Bronchial epithelial cell (primary cell): ENCODE results near the gene C6orf120. TPM values are rescaled to one million over a fixed set of nuclear protein-coding genes. Genes with fewer than 3 reads are reported as not detected.

ENCODE experiments used
- DNase-seq: peaks from one replicate; pipeline ENCODE4 v3.0.0-alpha.2; 2010; ENCODE audit warnings: low read depth
- FAIRE-seq: peaks from 2 replicates; lab custom pipeline; 2011; peaks lifted over from hg19 to GRCh38; lab: Jason Lieb, UNC
- H3K27me3 ChIP-seq: 2 replicates; pipeline ENCODE4 v1.5.1; 2011; ENCODE audit warnings: low read length; ENCODE audit not compliant: control insufficient read depth, insufficient read depth
- H3K36me3 ChIP-seq: 2 replicates; pipeline ENCODE4 v1.5.1; 2011; ENCODE audit warnings: low read length; ENCODE audit not compliant: control insufficient read depth, insufficient read depth
- H3K4me3 ChIP-seq: 2 replicates; pipeline ENCODE4 v1.5.1; 2011; ENCODE audit warnings: mild to moderate bottlenecking, low read depth, low read length, control low read depth
- total RNA-seq: library from RNA; depleted of rRNA; stranded (reverse); fragments of >200 nt; gene quantifications from 2 replicates; pipeline ENCODE4 v1.2.1, GENCODE V29; 2014
- TF ChIP-seq, protein P1 (sequence below): IDR thresholded peaks from 2 replicates; pipeline ENCODE4 v1.5.1; 2011; ENCODE audit warnings: mild to moderate bottlenecking, moderate library complexity, low read length, control low read depth, inconsistent platforms; ENCODE audit not compliant: insufficient read depth, severe bottlenecking

Gene C6orf120
- total RNA-seq, 1 donor from 2014 or later: 17.6 TPM

DNA sequence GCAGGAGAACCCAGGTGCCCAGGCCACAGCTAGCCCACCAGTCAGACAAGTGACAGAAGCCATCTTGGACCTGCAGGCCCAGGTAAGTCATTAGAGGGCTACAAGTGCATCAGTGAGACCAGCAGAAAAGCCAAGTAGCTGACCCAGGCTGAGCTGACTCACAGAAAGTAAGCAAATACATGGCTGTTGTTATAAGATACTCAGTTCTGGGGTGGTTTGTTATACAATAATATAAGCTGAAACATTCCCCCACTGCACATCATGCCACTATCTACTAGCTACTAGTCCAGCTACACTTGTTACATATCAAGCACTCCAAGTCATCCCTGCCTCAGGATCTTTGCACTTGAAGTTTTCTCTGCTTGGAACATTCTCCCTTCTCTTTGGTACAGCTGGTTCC is 39.4 kb downstream of the C6orf120 start:
- DNase-seq (no peak), FAIRE-seq (peak; percentile 52)
- no peak overlapping the region for H3K4me3 ChIP-seq
- TF ChIP-seq, protein P1, sequence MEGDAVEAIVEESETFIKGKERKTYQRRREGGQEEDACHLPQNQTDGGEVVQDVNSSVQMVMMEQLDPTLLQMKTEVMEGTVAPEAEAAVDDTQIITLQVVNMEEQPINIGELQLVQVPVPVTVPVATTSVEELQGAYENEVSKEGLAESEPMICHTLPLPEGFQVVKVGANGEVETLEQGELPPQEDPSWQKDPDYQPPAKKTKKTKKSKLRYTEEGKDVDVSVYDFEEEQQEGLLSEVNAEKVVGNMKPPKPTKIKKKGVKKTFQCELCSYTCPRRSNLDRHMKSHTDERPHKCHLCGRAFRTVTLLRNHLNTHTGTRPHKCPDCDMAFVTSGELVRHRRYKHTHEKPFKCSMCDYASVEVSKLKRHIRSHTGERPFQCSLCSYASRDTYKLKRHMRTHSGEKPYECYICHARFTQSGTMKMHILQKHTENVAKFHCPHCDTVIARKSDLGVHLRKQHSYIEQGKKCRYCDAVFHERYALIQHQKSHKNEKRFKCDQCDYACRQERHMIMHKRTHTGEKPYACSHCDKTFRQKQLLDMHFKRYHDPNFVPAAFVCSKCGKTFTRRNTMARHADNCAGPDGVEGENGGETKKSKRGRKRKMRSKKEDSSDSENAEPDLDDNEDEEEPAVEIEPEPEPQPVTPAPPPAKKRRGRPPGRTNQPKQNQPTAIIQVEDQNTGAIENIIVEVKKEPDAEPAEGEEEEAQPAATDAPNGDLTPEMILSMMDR: no peak
- H3K27me3 ChIP-seq: no peaks in the 10 kb centered on the region
- H3K36me3 ChIP-seq: no peaks in the 10 kb centered on the region

DNA sequence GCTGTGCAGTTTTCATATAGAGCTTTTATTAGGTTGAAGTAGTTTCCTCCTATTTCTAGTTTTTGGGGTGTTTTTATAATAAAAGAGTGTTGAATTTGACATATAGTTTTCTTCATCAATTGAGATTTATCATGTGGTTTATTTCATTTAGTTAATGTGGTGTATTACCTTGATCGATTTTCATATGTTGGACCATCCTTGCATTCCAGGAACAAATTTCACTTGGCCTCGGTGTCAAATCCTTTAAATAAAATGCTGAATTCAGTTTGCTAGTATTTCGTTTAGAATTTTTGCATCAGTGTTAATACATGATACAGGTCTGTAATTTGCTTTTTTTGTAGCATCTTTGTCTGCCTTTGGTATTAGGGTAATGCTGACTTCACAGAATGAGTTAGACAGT is 43.5 kb downstream of the C6orf120 start:
- H3K27me3 ChIP-seq: no peaks in the 10 kb centered on the region
- H3K4me3 ChIP-seq: no peak overlapping the region
- no peak for FAIRE-seq
- no peak for DNase-seq
- H3K36me3 ChIP-seq: no peaks in the 10 kb centered on the region
- TF ChIP-seq, protein P1: no peak

DNA sequence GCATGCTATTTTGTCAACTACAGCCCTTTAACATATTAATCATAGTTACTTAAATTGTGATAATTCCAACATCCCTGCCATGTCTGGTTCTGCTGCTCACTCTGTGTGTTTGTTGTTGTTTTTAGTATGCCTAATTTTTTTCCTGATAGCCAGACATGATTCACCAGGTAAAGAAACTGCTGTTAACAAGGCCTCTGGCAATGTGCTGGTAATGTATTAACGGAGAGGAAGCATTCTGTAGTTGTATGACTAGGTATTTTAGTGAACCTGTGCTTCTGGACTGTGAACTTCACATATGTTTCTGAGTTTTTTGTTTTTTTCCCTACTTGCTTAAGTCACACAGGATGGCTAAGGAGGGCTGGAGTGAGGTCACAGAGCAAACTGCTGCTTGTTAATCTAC is 44.6 kb downstream of the C6orf120 start:
- Histone ChIP-seq H3K36me3 (no peaks in the 10 kb centered on the region), H3K27me3 (no peaks in the 10 kb centered on the region), H3K4me3 (no peak overlapping the region)
- FAIRE-seq (no peak), DNase-seq (peak; percentile 42)
- TF ChIP-seq, protein P1: no peak

DNA sequence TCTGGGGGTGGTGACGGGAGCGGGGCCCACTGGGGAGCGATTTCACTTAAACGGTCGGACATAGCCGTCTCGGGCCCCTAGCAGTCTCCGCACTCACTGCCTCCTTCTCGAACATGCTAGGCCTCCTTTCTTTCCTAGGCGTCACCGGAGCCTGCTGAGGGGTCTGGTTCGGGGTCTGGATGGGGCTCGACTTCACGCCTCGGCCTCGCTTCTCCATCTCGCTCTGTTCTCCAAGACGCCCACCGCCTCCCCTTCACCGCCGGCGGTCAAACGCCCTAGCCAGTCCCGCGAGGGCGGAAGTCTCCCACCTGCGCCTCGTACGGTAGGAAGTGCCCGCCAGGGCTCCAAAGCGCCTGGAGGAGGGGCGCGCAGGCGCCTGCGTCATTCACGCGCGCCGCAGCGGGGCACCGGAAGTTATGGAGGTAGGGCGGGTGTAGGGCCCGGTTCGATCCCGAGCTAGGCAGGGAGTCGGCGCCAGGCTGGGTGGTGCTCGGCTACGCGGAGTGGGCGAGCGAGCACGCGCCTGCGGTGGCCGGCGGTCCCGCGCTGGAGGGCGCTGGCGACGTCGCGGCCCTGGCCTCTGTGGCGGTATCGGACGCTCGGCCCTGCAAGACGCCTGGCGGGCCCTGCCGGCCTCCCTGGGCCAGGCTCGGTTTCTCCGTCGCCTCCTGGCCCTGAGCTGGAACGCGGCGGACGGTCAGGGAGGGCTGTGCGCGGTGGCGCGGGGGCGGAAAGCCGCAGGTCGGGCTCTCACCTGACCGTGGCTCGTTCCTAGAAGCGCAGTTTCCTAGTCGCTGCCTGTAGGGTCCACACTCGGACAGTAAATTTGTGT is 49.5 kb downstream of the C6orf120 start, which contains the start of the genes DYNLT2 and ERMARD:
DYNLT2 (minus strand) TSS at position 331 of the 832 bp plus-strand sequence; CDS start at position 217, 114 bp downstream.
ERMARD (plus strand) TSS at position 381 of the 832 bp plus-strand sequence; CDS start at position 417, 36 bp downstream.
- no peaks in the 10 kb centered on the region for H3K27me3 ChIP-seq
- peak within 1 kb of the TSS; percentile 91 for H3K4me3 ChIP-seq
- TF ChIP-seq, protein P1: peak; percentile 33
- no peaks in the 10 kb centered on the region for H3K36me3 ChIP-seq
- peak; percentile 84 for DNase-seq
- no peak for FAIRE-seq

DNA sequence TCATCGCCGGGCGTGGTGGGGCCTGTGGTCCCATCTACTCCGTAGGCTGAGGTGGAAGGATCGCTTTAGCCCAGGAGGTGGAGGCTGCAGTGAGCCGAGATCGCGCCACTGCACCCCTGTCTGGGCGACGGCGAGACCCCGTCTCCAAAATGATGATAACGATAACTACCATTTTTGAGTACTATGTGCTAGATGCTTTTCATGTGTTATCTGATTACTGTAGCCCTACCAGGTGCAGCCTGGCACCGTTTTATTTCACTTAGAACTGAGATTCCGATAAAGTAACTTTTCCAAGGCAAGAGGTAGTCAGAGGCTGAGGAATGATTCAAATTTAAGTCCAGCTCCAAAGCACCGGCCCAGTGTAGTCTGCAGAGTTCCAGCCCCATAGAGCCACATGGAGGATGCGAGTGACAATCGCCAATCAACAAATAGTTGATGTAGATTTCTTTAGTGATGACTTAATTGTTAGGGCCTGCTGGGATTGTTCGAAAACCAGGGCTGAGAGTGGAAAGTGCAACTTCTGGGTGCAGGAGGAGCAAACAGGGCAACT is 50.2 kb downstream of the C6orf120 start:
- FAIRE-seq (no peak), DNase-seq (no peak)
- TF ChIP-seq, protein P1: no peak
- no peaks in the 10 kb centered on the region for H3K27me3 ChIP-seq
- peaks cover 1% of the 10 kb centered on the region for H3K36me3 ChIP-seq
- H3K4me3 ChIP-seq: peak overlapping the region; percentile 91

Other genes with a start within 250 kb of the C6orf120 start
- gene WDR27, start 97 bp upstream of the C6orf120 start, total RNA-seq: 16.8 and 21.8 TPM in 2 replicates
- gene PHF10, start 22.4 kb downstream of the C6orf120 start, total RNA-seq: 13.4 and 14.0 TPM in 2 replicates
- 1.0 and 1.1 TPM in 2 replicates for gene DYNLT2, start 49.4 kb downstream of the C6orf120 start, total RNA-seq
- 25.1 and 25.8 TPM in 2 replicates for gene ERMARD, start 49.5 kb downstream of the C6orf120 start, total RNA-seq